Fibroblast of pulmonary artery (primary cell): ENCODE results near the gene FBLIM1.
"Not testable (repeated sequence)": the region's sequence is repeated elsewhere in the genome, so short reads cannot be mapped to it uniquely, and the experiment has no call there.

Experiments
- DNase-seq: peaks from one replicate; pipeline ENCODE4 v3.0.0-alpha.2; 2010; ENCODE audit warnings: low read depth
- H3K4me3 ChIP-seq: replicated peaks from 2 replicates; pipeline ENCODE4 v1.5.1; 2011; ENCODE audit warnings: low read depth, mild to moderate bottlenecking, control low read depth, low read length, moderate library complexity
- CTCF ChIP-seq: IDR thresholded peaks from 2 replicates; pipeline ENCODE4 v1.5.1; 2011; ENCODE audit warnings: mild to moderate bottlenecking, control low read depth, low read length, inconsistent platforms; ENCODE audit errors: missing control alignments

The FBLIM1 gene

GRCh38 chr1:15816674-15817073, 58.1 kb downstream of the FBLIM1 start:
- TF ChIP-seq CTCF = no peak
- no peak overlapping the region for H3K4me3 ChIP-seq
- DNase-seq = no peak

- no peak for TF ChIP-seq CTCF
- DNase-seq = peak; percentile 35
These were observed 61.9 kb downstream of the FBLIM1 start for GRCh38 chr1:15820478-15820877.

GRCh38 chr1:15825800-15826199, 67.2 kb downstream of the FBLIM1 start:
- TF ChIP-seq CTCF = no peak
- no peak overlapping the region for H3K4me3 ChIP-seq
- peak; percentile 21 for DNase-seq

More at GRCh38 chr1:15820478-15820877, 61.9 kb downstream of the FBLIM1 start:
- H3K4me3 ChIP-seq = no peak overlapping the region

GRCh38 chr1:15826810-15827507, 68.4 kb downstream of the FBLIM1 start:
- DNase-seq = no peak
- H3K4me3 ChIP-seq = no peak overlapping the region
- TF ChIP-seq CTCF = no peak

GRCh38 chr1:15827567-15827966, 69.0 kb downstream of the FBLIM1 start:
- not testable (repeated sequence) for H3K4me3 ChIP-seq, DNase-seq

GRCh38 chr1:15828931-15829330, 70.3 kb downstream of the FBLIM1 start:
- DNase-seq, H3K4me3 ChIP-seq: not testable (repeated sequence)

GRCh38 chr1:15830258-15830657, 71.7 kb downstream of the FBLIM1 start:
- H3K4me3 ChIP-seq = no peak overlapping the region
- DNase-seq = no peak
- TF ChIP-seq CTCF = no peak

- no peak for TF ChIP-seq CTCF
- DNase-seq = no peak
- peak overlapping the region; percentile 71 for H3K4me3 ChIP-seq
These were observed 74.6 kb downstream of the FBLIM1 start for GRCh38 chr1:15833069-15833679.
